ENCODE results near the gene TRIP13.
A peak's percentile ranks its signal among the peaks of the same experiment; 100 is the strongest.
"Not testable (repeated sequence)": the region's sequence is repeated elsewhere in the genome, so short reads cannot be mapped to it uniquely, and the experiment has no call there.

The TRIP13 gene

GRCh38 chr5:873328-873727 lies 19.4 kb upstream of the TRIP13 start:
- no peak for DNase-seq

GRCh38 chr5:875931-876330 lies 16.8 kb upstream of the TRIP13 start:
- no peak for DNase-seq

GRCh38 chr5:876398-877365 lies 16.0 kb upstream of the TRIP13 start:
- DNase-seq = no peak

- DNase-seq = no peak
Observed at GRCh38 chr5:878125-878524, 14.6 kb upstream of the TRIP13 start.

GRCh38 chr5:878677-879076 lies 14.0 kb upstream of the TRIP13 start:
- not testable (repeated sequence) for DNase-seq

- DNase-seq = no peak
Observed at GRCh38 chr5:880816-881550, 11.7 kb upstream of the TRIP13 start.

GRCh38 chr5:881551-881935 lies 11.1 kb upstream of the TRIP13 start:
- no peak for DNase-seq

GRCh38 chr5:882253-883183 lies 10.2 kb upstream of the TRIP13 start:
- DNase-seq = no peak

GRCh38 chr5:883475-884181 lies 9.1 kb upstream of the TRIP13 start:
- no peak for DNase-seq

GRCh38 chr5:884345-885126 lies 8.1 kb upstream of the TRIP13 start:
- no peak for DNase-seq

- no peak for DNase-seq
Observed at GRCh38 chr5:885127-885442, 7.6 kb upstream of the TRIP13 start.

- no peak for DNase-seq
Observed at GRCh38 chr5:885529-885928, 7.2 kb upstream of the TRIP13 start.

- no peak for DNase-seq
Observed at GRCh38 chr5:886036-886435, 6.6 kb upstream of the TRIP13 start.

- DNase-seq = no peak
Observed at GRCh38 chr5:886716-887325, 5.9 kb upstream of the TRIP13 start.

GRCh38 chr5:887947-888637 lies 4.6 kb upstream of the TRIP13 start:
- no peak for DNase-seq

GRCh38 chr5:888638-889035 lies 4.0 kb upstream of the TRIP13 start:
- no peak for DNase-seq

- no peak for DNase-seq
Observed at GRCh38 chr5:889075-889710, 3.5 kb upstream of the TRIP13 start.

GRCh38 chr5:891117-891836 lies 1.4 kb upstream of the TRIP13 start:
- no peak for DNase-seq

GRCh38 chr5:891837-892393 lies 769 bp upstream of the TRIP13 start:
- peak; percentile 71 for DNase-seq

Measured in NCI-H69 (cell line).